GM12878 (cell line): Measurements from ENCODE around the gene CREB3L4. TPM values are rescaled to one million over a fixed set of nuclear protein-coding genes. Genes with fewer than 3 reads are reported as not detected.

Source experiments
- ATAC-seq: fragments of 200-7000 bp; cut with Tn5 transposase; 3 replicates; pipeline ENCODE4 v1.9.1; 2020; ENCODE audit warnings: mild to moderate bottlenecking, moderate library complexity
- BruUV-seq: library from RNA; stranded (reverse); fragments of 400-500 nt; replicated peaks from 2 replicates; lab custom pipeline; 2021; lab: Mats Ljungman, UMichigan
- CTCF ChIA-PET: fragments of 300-600 bp; sonication (Branson Sonifier 250); formaldehyde crosslinking; extraction: SDS; loops from one replicate; lab custom pipeline; 2021; ENCODE audit warnings: inconsistent platforms; lab: Yijun Ruan, JAX
- POLR2A ChIA-PET: fragments of 350-600 bp; formaldehyde crosslinking; extraction: SDS; loops from one replicate; lab custom pipeline; 2021; ENCODE audit warnings: inconsistent platforms; lab: Charles Lee
- RAD21 ChIA-PET: fragments of 300-600 bp; sonication (Branson Sonifier 250); formaldehyde crosslinking; loops from one replicate; lab custom pipeline; 2023; ENCODE audit warnings: antibody characterized with exemption; ENCODE audit not compliant: unreplicated experiment; lab: Charles Lee
- SMC1A ChIA-PET: fragments of 300-600 bp; sonication (Branson Sonifier 250); formaldehyde crosslinking; loops from one replicate; lab custom pipeline; 2023; ENCODE audit not compliant: unreplicated experiment, uncharacterized antibody; lab: Charles Lee
- DNase-seq: peaks from one replicate; pipeline ENCODE4 v3.0.0-alpha.2; 2011; ENCODE audit warnings: low read depth, low spot score
- FAIRE-seq: peaks from 3 replicates; lab custom pipeline; 2011; peaks lifted over from hg19 to GRCh38; lab: Jason Lieb, UNC
- H2AFZ ChIP-seq: 2 replicates; pipeline ENCODE4 v1.6.0; 2011; ENCODE audit warnings: low read depth, low read length, control low read depth; ENCODE audit not compliant: control insufficient read depth
- H3K27ac ChIP-seq: 2 replicates; pipeline ENCODE4 v1.5.1; 2011; ENCODE audit warnings: control low read depth; ENCODE audit not compliant: control insufficient read depth, insufficient read depth
- H3K27me3 ChIP-seq, 2 experiments: replicated peaks in 1 of 2; 2 replicates each; pipeline versions ENCODE4 v1.6.0 to v1.6.1; 2011; ENCODE audit warnings: low read length in 1 of 2; ENCODE audit not compliant: control insufficient read depth in 2 of 2, insufficient read depth in 2 of 2
- H3K36me3 ChIP-seq, 2 experiments: 2 replicates each; pipeline ENCODE4 v1.5.1; 2011; ENCODE audit warnings: low read length in 1 of 2; ENCODE audit not compliant: control insufficient read depth in 2 of 2, insufficient read depth in 2 of 2
- H3K4me1 ChIP-seq: 2 replicates; pipeline ENCODE4 v1.6.1; 2011; ENCODE audit warnings: mild to moderate bottlenecking, low read length, moderate library complexity, mixed read lengths; ENCODE audit not compliant: control insufficient read depth, insufficient read depth
- H3K4me2 ChIP-seq: 2 replicates; pipeline ENCODE4 v1.6.0; 2011; ENCODE audit warnings: control low read depth; ENCODE audit not compliant: control insufficient read depth, insufficient read depth
- H3K4me3 ChIP-seq: fragments of 200-600 bp; sonication (generic); 2 replicates; pipeline ENCODE4 v1.5.1; 2016
- H3K79me2 ChIP-seq: 2 replicates; pipeline ENCODE4 v1.6.0; 2011; ENCODE audit warnings: low read length; ENCODE audit not compliant: control insufficient read depth, insufficient read depth
- H3K9ac ChIP-seq: 2 replicates; pipeline ENCODE4 v1.8.0; 2011; ENCODE audit warnings: low read length, control low read depth, mixed read lengths; ENCODE audit not compliant: control insufficient read depth, insufficient read depth
- H3K9me3 ChIP-seq: replicated peaks from 3 replicates; pipeline ENCODE4 v1.5.1; 2011; ENCODE audit warnings: mild to moderate bottlenecking, low read length; ENCODE audit not compliant: control insufficient read depth, insufficient read depth
- H4K20me1 ChIP-seq: 2 replicates; pipeline ENCODE4 v1.6.0; 2011; ENCODE audit not compliant: control insufficient read depth, insufficient read depth
- BCL11A ChIP-seq: IDR thresholded peaks from 2 replicates; pipeline ENCODE4 v1.6.1; 2011; ENCODE audit warnings: low read depth, low read length
- BCL3 ChIP-seq: IDR thresholded peaks from 2 replicates; pipeline ENCODE4 v1.6.1; 2011; ENCODE audit warnings: borderline replicate concordance, low read depth, mild to moderate bottlenecking, moderate library complexity, low read length; ENCODE audit not compliant: insufficient read depth, poor library complexity, severe bottlenecking
- CREB1 ChIP-seq: IDR thresholded peaks from 2 replicates; pipeline ENCODE4 v1.6.1; 2012; ENCODE audit warnings: low read depth, mild to moderate bottlenecking, inconsistent platforms
- ESRRA ChIP-seq: IDR thresholded peaks from 2 replicates; pipeline ENCODE4 v1.6.1; 2012; ENCODE audit warnings: mild to moderate bottlenecking, low read length, improper control_type of control experiment
- HCFC1 ChIP-seq: fragments of 150-350 bp; IDR thresholded peaks from 2 replicates; pipeline ENCODE4 v1.6.1; 2014; ENCODE audit warnings: low read length
- IRF4 ChIP-seq: IDR thresholded peaks from 2 replicates; pipeline ENCODE4 v1.6.1; 2011; ENCODE audit warnings: low read depth, low read length
- MEF2A ChIP-seq: IDR thresholded peaks from 2 replicates; pipeline ENCODE4 v1.6.1; 2011; ENCODE audit warnings: low read depth, mild to moderate bottlenecking, low read length, moderate library complexity; ENCODE audit not compliant: insufficient read depth
- NFIC ChIP-seq: IDR thresholded peaks from 2 replicates; pipeline ENCODE4 v1.6.1; 2012; ENCODE audit warnings: low read depth, mild to moderate bottlenecking, inconsistent platforms, low read length, moderate library complexity
- PAX5 ChIP-seq: IDR thresholded peaks from 2 replicates; pipeline ENCODE4 v1.6.1; 2011; ENCODE audit warnings: low read depth, low read length, borderline replicate concordance
- POLR2A ChIP-seq: IDR thresholded peaks from 2 replicates; pipeline ENCODE4 v1.6.1; 2011; ENCODE audit warnings: low read depth, mild to moderate bottlenecking, low read length
- RAD51 ChIP-seq: fragments of 450-650 bp; IDR thresholded peaks from 2 replicates; pipeline ENCODE4 v1.6.1; 2016; ENCODE audit warnings: moderate library complexity, mild to moderate bottlenecking, inconsistent platforms
- RELA ChIP-seq: fragments of 450-650 bp; IDR thresholded peaks from 2 replicates; pipeline ENCODE4 v1.8.0; 2014; ENCODE audit warnings: borderline replicate concordance; ENCODE audit not compliant: partially characterized antibody
- RFX5 ChIP-seq: IDR thresholded peaks from 2 replicates; pipeline ENCODE4 v1.6.1; 2011; ENCODE audit warnings: low read depth, low read length, improper control_type of control experiment
- SP1 ChIP-seq: IDR thresholded peaks from one replicate; pipeline ENCODE4 v1.6.1; 2011; ENCODE audit warnings: low read depth, low read length
- WGBS: methylation state at CpG from one replicate; pipeline ENCODE4 v1.1.6; 2016; ENCODE audit warnings: low lambda C conversion rate; ENCODE audit not compliant: insufficient replicate concordance, insufficient coverage; ENCODE audit errors: missing lambda C conversion rate; 5-methylcytosine and 5-hydroxymethylcytosine counted together
- in situ Hi-C: fragments of 300-500 bp; cut with MboI; formaldehyde crosslinking; loops from 9 replicates; pipeline ENCODE4 v1.14.3; 2018; ENCODE audit warnings: mixed read lengths
- intact Hi-C: fragments of 100-400 bp; cut with micrococcal nuclease; formaldehyde crosslinking; loops from one replicate; pipeline ENCODE4 v1.14.2; 2022; ENCODE audit not compliant: unreplicated experiment
- polyA plus RNA-seq, 11 experiments: library from polyadenylated mRNA; depleted of rRNA in 4 of 11; unstranded in 6 of 11; stranded (reverse) in 5 of 11; fragments of >200 nt; fragmentation: Nextera tagmentation in 4 of 11; fragmentation: Illumina TruSeq in 1 of 11; extraction: Ambion mirVana in 4 of 11; extraction: Trizol in 1 of 11; gene quantifications; 1 replicate in 1 of 11; 2 replicates in 10 of 11; pipeline versions ENCODE4 v1.2.1 to v1.2.3, GENCODE V29; 2011 to 2016; ENCODE audit warnings: inconsistent platforms in 2 of 11, missing spikeins in 2 of 11, low read depth in 1 of 11
- total RNA-seq, 4 experiments: library from RNA; depleted of rRNA in 3 of 4; stranded (reverse); fragments of >200 nt in 3 of 4; fragmentation: Illumina TruSeq in 1 of 4; extraction: Trizol in 1 of 4; gene quantifications; 2 replicates each; pipeline versions ENCODE4 v1.2.1 to v1.2.3, GENCODE V29; 2013 to 2021
- TF ChIP-seq, protein P1 (sequence below): fragments of 450-650 bp; IDR thresholded peaks from 2 replicates; pipeline ENCODE4 v1.6.1; 2017; ENCODE audit warnings: borderline replicate concordance
- TF ChIP-seq, protein P2 (sequence below): fragments of 450-650 bp; IDR thresholded peaks from 2 replicates; pipeline ENCODE4 v1.6.1; 2017; ENCODE audit warnings: low read depth, mild to moderate bottlenecking, moderate library complexity
- TF ChIP-seq, protein P3 (sequence below): fragments of 450-650 bp; IDR thresholded peaks from 2 replicates; pipeline ENCODE4 v1.6.1; 2016; ENCODE audit warnings: mild to moderate bottlenecking

CREB3L4 gene
- total and polyA plus RNA-seq, 10 of the 15 experiments (the other 5 are each of a cell fraction or from before 2014, with no cell fraction given) = 9.7 to 14.0 (median 12.1) TPM

DNA sequence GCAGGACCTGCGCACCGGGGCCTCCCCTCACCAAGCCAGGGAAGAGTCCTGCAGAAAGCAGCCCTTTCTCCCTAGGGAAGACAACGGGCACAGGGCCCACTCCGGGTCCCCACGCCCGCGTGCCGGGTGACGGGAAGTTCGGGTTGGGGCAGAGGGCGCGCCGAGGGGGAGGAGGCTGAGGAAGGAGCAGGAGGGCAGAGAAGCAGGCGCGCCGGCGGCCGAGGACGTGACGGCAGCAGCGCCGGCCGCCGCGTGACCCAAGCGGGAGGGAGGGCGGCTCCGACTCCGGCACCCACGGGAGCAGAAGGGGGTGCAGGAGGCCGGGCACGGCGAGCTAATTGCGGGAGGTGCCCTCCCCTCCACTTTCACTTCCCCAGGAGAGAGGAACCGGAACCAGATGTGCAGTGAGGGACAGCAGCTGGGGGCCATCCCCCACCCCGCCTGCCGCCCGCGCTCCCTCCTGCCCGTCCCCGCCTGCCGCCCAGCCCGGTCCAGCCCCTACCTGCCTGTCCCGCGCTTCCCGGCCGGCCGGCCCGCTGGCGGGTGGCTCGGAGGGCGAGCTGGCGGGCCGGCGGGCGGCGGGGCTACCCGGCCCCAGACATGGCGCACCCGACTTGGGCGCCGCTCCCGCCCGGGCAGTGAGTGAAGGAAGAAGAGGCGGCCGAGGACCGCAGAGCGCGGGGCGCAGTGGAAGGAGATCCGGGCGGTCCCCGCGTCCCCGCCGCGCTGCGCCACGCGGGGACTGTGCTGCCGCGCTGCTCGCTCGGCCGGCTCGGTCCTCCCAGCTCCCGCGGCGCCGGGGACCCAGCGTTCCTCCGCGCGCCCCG lies 21.7 kb upstream of the CREB3L4 start:
- POLR2A ChIA-PET = interaction anchor here (0.6 to 5.3 kb wide), 17 partner anchors 9 to 312 kb away, joined by 3 to 83 read pairs (median 4); partner anchors contain the start of genes CHTOP, CREB3L4, GATAD2B and JTB
- FAIRE-seq = peak; percentile 78
- no peak for TF ChIP-seq NFIC
- peak; percentile 65 for TF ChIP-seq SP1
- TF ChIP-seq, protein P1, sequence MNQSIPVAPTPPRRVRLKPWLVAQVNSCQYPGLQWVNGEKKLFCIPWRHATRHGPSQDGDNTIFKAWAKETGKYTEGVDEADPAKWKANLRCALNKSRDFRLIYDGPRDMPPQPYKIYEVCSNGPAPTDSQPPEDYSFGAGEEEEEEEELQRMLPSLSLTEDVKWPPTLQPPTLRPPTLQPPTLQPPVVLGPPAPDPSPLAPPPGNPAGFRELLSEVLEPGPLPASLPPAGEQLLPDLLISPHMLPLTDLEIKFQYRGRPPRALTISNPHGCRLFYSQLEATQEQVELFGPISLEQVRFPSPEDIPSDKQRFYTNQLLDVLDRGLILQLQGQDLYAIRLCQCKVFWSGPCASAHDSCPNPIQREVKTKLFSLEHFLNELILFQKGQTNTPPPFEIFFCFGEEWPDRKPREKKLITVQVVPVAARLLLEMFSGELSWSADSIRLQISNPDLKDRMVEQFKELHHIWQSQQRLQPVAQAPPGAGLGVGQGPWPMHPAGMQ = no peak
- TF ChIP-seq HCFC1 = no peak; the same call in 1 of the 2 replicates
- TF ChIP-seq RAD51 = peak; percentile 40; the same call in 1 of the 2 replicates
- TF ChIP-seq ESRRA = no peak
- TF ChIP-seq CREB1 = peak; percentile 74; the same call in 1 of the 2 replicates
- TF ChIP-seq POLR2A = peak; percentile 72
- TF ChIP-seq IRF4 = peak; percentile 88
- peak; percentile 88 for TF ChIP-seq PAX5
- TF ChIP-seq, protein P2, sequence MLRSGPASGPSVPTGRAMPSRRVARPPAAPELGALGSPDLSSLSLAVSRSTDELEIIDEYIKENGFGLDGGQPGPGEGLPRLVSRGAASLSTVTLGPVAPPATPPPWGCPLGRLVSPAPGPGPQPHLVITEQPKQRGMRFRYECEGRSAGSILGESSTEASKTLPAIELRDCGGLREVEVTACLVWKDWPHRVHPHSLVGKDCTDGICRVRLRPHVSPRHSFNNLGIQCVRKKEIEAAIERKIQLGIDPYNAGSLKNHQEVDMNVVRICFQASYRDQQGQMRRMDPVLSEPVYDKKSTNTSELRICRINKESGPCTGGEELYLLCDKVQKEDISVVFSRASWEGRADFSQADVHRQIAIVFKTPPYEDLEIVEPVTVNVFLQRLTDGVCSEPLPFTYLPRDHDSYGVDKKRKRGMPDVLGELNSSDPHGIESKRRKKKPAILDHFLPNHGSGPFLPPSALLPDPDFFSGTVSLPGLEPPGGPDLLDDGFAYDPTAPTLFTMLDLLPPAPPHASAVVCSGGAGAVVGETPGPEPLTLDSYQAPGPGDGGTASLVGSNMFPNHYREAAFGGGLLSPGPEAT = peak; percentile 69
- no peak for TF ChIP-seq RELA
- peak; percentile 76; the same call in 1 of the 2 replicates for TF ChIP-seq MEF2A
- TF ChIP-seq RFX5 = no peak
- TF ChIP-seq BCL3 = peak; percentile 80
- TF ChIP-seq, protein P3, sequence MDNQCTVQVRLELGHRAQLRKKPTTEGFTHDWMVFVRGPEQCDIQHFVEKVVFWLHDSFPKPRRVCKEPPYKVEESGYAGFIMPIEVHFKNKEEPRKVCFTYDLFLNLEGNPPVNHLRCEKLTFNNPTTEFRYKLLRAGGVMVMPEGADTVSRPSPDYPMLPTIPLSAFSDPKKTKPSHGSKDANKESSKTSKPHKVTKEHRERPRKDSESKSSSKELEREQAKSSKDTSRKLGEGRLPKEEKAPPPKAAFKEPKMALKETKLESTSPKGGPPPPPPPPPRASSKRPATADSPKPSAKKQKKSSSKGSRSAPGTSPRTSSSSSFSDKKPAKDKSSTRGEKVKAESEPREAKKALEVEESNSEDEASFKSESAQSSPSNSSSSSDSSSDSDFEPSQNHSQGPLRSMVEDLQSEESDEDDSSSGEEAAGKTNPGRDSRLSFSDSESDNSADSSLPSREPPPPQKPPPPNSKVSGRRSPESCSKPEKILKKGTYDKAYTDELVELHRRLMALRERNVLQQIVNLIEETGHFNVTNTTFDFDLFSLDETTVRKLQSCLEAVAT = 0 out of 2 replicates have a peak, but pooled peaks have one; percentile 60
- peak; percentile 94 for TF ChIP-seq BCL11A

More for the DNA sequence above, 21.7 kb upstream of the CREB3L4 start:
- Histone ChIP-seq H3K79me2 (peaks cover 28% of the 10 kb centered on the region), H3K27ac (peak overlapping the region; percentile 95), H3K36me3 (peaks cover 21 to 26% of the 10 kb centered on the region in 2 experiments; a peak in 3 of 4 replicates), H2AFZ (peak overlapping the region; percentile 62), H3K4me3 (peak overlapping the region; percentile 100), H4K20me1 (no peaks in the 10 kb centered on the region), H3K9ac (peak overlapping the region; percentile 99), H3K9me3 (no peaks in the 10 kb centered on the region), H3K27me3 (no peaks in the 10 kb centered on the region), H3K4me2 (peak overlapping the region; percentile 100), H3K4me1 (peaks cover 21% of the 10 kb centered on the region)
- WGBS = 2% methylated on average over 76 of the region's 95 CpGs
- intact Hi-C loops = loop anchor here (1.0 to 2.0 kb wide), 3 partner anchors 21 to 149 kb away; partner anchors contain the start of genes CREB3L4 and GATAD2B
- ATAC-seq (peak; percentile 83), DNase-seq (peak; percentile 86)
- BruUV-seq = no TSS peak
- in situ Hi-C loops = no loop called here
- RAD21 ChIA-PET = interaction anchor here (0.7 to 4.9 kb wide), 26 partner anchors 11 to 1010 kb away, joined by 3 to 55 read pairs (median 4); partner anchors contain the start of genes CREB3L4, CRTC2, GATAD2B and JTB
- CTCF ChIA-PET = interaction anchor here (0.7 to 4.8 kb wide), 18 partner anchors 10 to 435 kb away, joined by 3 to 54 read pairs (median 7); partner anchors contain the start of genes CREB3L4, CRTC2, GATAD2B and JTB
- SMC1A ChIA-PET = interaction anchor here (0.7 to 4.5 kb wide), 19 partner anchors 10 to 161 kb away, joined by 3 to 59 read pairs (median 5); partner anchors contain the start of genes CREB3L4, GATAD2B, JTB and RAB13
